Upper lobe of right lung (tissue), 1 donor: ENCODE data around the gene NEK7. TPM values are rescaled to one million over a fixed set of nuclear protein-coding genes. Genes with fewer than 3 reads are reported as not detected.

Source experiments
- ATAC-seq: fragments of 200-7000 bp; cut with Tn5 transposase; one replicate; pipeline ENCODE4 v1.9.1; 2020; ENCODE audit warnings: mild to moderate bottlenecking, moderate library complexity
- DNase-seq: peaks from one replicate; pipeline ENCODE4 v3.0.0-alpha.2; 2020
- H3K27ac ChIP-seq: fragments of 200-600 bp; one replicate; pipeline ENCODE4 v1.8.0; 2022
- H3K27me3 ChIP-seq: fragments of 200-600 bp; one replicate; pipeline ENCODE4 v1.8.0; 2022; ENCODE audit warnings: mild to moderate bottlenecking
- H3K36me3 ChIP-seq: fragments of 200-600 bp; one replicate; pipeline ENCODE4 v1.8.0; 2022
- H3K4me1 ChIP-seq: fragments of 200-600 bp; one replicate; pipeline ENCODE4 v1.8.0; 2022
- H3K4me3 ChIP-seq: fragments of 200-600 bp; one replicate; pipeline ENCODE4 v1.8.0; 2022; ENCODE audit warnings: mild to moderate bottlenecking
- H3K9me3 ChIP-seq: fragments of 200-600 bp; one replicate; pipeline ENCODE4 v1.8.0; 2022
- intact Hi-C: fragments of 100-400 bp; cut with DNase I; formaldehyde crosslinking; loops from one replicate; pipeline ENCODE4 v1.11.0; 2022
- total RNA-seq: library from RNA; stranded (reverse); fragmentation: NEBNext Ultra II Directional; extraction: Animal tissue kit (Norgen Biotek cat#: 25700); gene quantifications from one replicate; pipeline ENCODE4 v1.2.1, GENCODE V29; 2021
- TF ChIP-seq, protein P1 (sequence below): fragments of 200-600 bp; IDR thresholded peaks from one replicate; pipeline ENCODE4 v1.8.0; 2022; ENCODE audit warnings: antibody characterized with exemption
- donor health status: DM: no; HTN: yes; CAD: no; lungs with severe emphysema.

The NEK7 gene
- total RNA-seq, 1 donor from 2014 or later = 96.9 TPM

DNA sequence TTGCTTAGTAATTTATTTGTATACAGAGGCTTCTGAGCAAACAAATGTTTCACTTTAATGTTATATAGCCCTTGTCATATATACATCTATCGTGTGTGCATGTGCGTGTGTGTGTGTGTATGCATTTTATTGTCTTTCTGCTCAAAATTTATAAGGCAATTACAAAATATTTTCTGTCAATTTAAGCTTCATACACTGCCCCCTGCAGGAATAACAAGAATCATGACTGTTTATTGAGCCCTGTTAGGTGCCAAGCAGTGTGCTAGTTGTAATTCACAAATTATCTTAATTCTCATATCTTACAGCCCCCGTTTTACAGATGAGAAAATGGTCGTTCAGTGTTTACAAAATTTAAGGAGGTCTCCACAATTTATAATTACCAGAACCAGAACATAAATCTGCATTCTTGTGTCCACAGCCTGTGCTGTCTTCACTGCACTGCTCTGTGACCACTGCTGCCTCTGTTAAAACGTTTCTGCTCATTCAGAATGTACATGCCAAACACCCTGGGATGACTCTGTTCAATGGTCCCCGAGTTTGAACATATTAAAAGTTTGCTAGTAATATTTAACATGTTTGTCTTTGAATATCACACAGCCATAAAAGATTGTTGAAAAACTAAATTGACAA lies 202.3 kb downstream of the NEK7 start:
- intact Hi-C loops = no loop called here
- no peak overlapping the region for H3K27ac ChIP-seq
- DNase-seq = no peak
- no peaks in the 10 kb centered on the region for H3K27me3 ChIP-seq
- peak; percentile 36 for ATAC-seq
- TF ChIP-seq, protein P1, sequence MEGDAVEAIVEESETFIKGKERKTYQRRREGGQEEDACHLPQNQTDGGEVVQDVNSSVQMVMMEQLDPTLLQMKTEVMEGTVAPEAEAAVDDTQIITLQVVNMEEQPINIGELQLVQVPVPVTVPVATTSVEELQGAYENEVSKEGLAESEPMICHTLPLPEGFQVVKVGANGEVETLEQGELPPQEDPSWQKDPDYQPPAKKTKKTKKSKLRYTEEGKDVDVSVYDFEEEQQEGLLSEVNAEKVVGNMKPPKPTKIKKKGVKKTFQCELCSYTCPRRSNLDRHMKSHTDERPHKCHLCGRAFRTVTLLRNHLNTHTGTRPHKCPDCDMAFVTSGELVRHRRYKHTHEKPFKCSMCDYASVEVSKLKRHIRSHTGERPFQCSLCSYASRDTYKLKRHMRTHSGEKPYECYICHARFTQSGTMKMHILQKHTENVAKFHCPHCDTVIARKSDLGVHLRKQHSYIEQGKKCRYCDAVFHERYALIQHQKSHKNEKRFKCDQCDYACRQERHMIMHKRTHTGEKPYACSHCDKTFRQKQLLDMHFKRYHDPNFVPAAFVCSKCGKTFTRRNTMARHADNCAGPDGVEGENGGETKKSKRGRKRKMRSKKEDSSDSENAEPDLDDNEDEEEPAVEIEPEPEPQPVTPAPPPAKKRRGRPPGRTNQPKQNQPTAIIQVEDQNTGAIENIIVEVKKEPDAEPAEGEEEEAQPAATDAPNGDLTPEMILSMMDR = peak; percentile 55
- no peaks in the 10 kb centered on the region for H3K4me1 ChIP-seq
- no peak overlapping the region for H3K4me3 ChIP-seq
- H3K36me3 ChIP-seq = no peaks in the 10 kb centered on the region
- no peaks in the 10 kb centered on the region for H3K9me3 ChIP-seq

DNA sequence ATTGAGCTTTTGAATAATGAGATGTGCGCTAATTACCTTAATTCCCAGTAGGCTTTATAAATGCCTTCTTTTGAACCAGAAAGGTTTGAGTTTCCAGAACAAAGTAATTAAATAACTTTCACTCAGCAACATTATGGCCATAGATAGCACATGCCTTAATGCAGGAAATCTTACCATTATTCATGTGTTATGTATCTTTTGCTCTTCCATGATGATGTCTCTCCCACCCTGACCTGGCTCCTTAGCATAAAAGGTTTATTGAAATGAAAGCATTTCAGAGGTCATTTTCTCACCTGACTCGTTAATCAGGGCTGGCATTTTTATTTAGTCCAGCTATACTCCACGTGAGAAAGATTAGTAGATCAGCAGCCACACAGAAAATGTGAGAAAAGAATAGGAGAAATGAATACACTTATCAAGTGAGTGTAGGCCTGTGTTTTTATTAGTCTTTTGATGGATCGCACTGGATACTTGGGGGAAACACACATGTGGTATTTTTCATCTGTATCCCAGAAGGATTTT lies 203.5 kb downstream of the NEK7 start:
- ATAC-seq (no peak), DNase-seq (no peak)
- no peaks in the 10 kb centered on the region for H3K9me3 ChIP-seq
- TF ChIP-seq, protein P1 = no peak
- H3K27ac ChIP-seq = no peak overlapping the region
- no peaks in the 10 kb centered on the region for H3K4me1 ChIP-seq
- no peak overlapping the region for H3K4me3 ChIP-seq
- intact Hi-C loops = no loop called here
- no peaks in the 10 kb centered on the region for H3K27me3 ChIP-seq
- no peaks in the 10 kb centered on the region for H3K36me3 ChIP-seq

DNA sequence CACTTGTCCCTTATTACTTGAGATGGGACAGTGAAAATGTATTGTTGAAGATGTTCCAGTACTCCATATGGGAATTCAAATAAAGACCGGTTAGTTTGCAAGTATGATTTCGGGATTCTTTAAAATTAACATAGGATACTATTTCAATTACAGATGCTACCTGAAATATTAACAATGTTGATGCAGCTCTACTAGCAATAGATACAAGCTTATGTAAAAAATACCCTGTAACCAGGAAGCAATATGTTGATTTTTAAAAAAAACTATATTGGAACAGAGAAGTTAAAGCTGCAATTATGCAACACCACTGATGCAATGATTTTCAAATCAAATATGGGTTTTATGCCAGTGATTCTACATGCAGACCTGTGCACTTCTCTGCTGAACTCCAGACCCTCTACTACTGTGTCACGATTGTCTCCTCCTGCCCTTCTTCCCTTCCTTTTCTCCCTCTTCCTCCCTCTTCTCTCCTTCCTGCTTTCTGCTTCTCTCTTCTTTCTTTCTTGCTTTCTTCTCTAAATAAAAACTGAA lies 204.5 kb downstream of the NEK7 start:
- Histone ChIP-seq H3K27me3 (no peaks in the 10 kb centered on the region), H3K36me3 (no peaks in the 10 kb centered on the region), H3K27ac (no peak overlapping the region), H3K4me3 (no peak overlapping the region), H3K4me1 (no peaks in the 10 kb centered on the region), H3K9me3 (no peaks in the 10 kb centered on the region)
- DNase-seq = no peak
- TF ChIP-seq, protein P1 = no peak
- intact Hi-C loops = no loop called here
- no peak for ATAC-seq

DNA sequence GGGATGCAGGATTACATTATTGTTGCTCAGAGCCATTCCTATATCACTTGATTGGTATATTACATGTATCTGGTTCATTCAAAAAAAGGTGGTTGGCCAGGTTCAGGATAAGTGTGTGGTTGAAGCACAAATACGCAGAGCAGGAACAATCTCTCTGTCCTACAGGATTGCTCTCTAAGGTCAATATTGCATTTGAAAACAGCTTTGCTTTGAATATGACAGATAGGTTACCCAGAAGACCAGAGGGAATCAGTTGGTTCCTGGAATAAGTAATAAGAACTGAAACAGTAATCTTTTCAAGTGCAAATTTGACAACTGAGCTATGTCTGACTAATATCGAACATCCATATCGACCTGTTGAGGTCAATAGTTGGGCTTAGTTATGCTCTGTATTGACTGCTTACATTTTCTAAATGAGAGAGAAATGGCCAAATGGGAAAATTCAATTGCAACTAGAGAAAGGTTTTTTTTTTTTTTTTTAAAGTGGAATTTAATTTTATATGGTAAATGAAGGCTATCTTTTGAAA lies 206.9 kb downstream of the NEK7 start:
- Histone ChIP-seq H3K27me3 (no peaks in the 10 kb centered on the region), H3K9me3 (no peaks in the 10 kb centered on the region), H3K4me1 (no peaks in the 10 kb centered on the region), H3K36me3 (no peaks in the 10 kb centered on the region), H3K4me3 (no peak overlapping the region), H3K27ac (no peak overlapping the region)
- intact Hi-C loops = no loop called here
- no peak for DNase-seq
- TF ChIP-seq, protein P1 = no peak
- no peak for ATAC-seq

DNA sequence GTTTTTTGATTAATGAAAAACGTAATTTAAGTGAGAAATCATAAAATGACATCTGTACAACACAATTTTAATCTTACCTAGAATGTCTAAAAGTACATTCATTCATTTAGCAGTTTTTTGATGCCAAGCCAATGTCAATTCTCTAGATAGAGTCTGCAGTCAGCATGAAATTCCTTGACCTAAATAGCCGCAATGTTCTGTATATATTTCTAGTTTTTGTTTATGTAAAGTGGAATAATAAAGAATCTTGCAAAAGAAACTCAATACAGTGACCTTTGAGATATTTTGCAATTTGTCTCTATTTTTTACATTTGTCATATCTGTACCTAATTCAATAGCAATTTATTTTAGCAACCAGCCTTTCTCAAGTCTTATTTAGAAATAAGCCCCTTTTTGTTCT lies 207.7 kb downstream of the NEK7 start:
- no peaks in the 10 kb centered on the region for H3K4me1 ChIP-seq
- ATAC-seq (no peak), DNase-seq (no peak)
- no peaks in the 10 kb centered on the region for H3K36me3 ChIP-seq
- intact Hi-C loops = no loop called here
- H3K9me3 ChIP-seq = no peaks in the 10 kb centered on the region
- H3K27me3 ChIP-seq = no peaks in the 10 kb centered on the region
- no peak overlapping the region for H3K27ac ChIP-seq
- TF ChIP-seq, protein P1 = no peak
- no peak overlapping the region for H3K4me3 ChIP-seq
